Measurements from ENCODE around the gene RFTN1. TPM values are rescaled to one million over a fixed set of nuclear protein-coding genes. Genes with fewer than 3 reads are reported as not detected.

The RFTN1 gene
- total and polyA plus RNA-seq, 11 donors: 17.1 to 40.8 (median 26.4) TPM

- 89 to 92% (median 92%) methylated on average over 1 of the region's 1 CpG for WGBS, 4 donors
- Histone ChIP-seq H3K4me1 (peaks cover 0 to 22% (median 6%) of the 10 kb centered on the region in 12 donors), H3K9me3 (peaks cover 0 to 25% (median 2%) of the 10 kb centered on the region in 12 donors), H3K27ac (no peak overlapping the region), H3K36me3 (peaks cover 0 to 55% (median 16%) of the 10 kb centered on the region in 9 donors), H3K27me3 (no peaks in the 10 kb centered on the region), H3K4me3 (no peak overlapping the region)
- ATAC-seq: peak in 2 of 4 donors; percentile 35 to 71
- no peak for DNase-seq
- intact Hi-C loops (cut with DNase I): no loop called here
- TF ChIP-seq POLR2A (IDR thresholded peaks at IDR 0.05): no peak
- TF ChIP-seq CTCF (IDR thresholded peaks at IDR 0.05): no peak
These were observed 180.5 kb downstream of the RFTN1 start for GRCh38 chr3:16332904-16333426.

- H3K27me3 ChIP-seq: no peaks in the 10 kb centered on the region
- no peak for DNase-seq
- peaks cover 0 to 52% (median 22%) of the 10 kb centered on the region in 9 donors for H3K36me3 ChIP-seq
- 97 to 99% (median 99%) methylated on average over 3 of the region's 3 CpGs for WGBS, 4 donors
- intact Hi-C loops (cut with DNase I): no loop called here
- H3K4me1 ChIP-seq: peaks cover 0 to 16% (median 0%) of the 10 kb centered on the region in 12 donors
- peaks cover 0 to 25% (median 2%) of the 10 kb centered on the region in 12 donors for H3K9me3 ChIP-seq
- no peak overlapping the region for H3K4me3 ChIP-seq
- H3K27ac ChIP-seq: no peak overlapping the region
- TF ChIP-seq CTCF (IDR thresholded peaks at IDR 0.05): no peak
- no peak for TF ChIP-seq POLR2A (IDR thresholded peaks at IDR 0.05)
- ATAC-seq: no peak
These were observed 182.1 kb downstream of the RFTN1 start for GRCh38 chr3:16331319-16331883.

GRCh38 chr3:16330351-16330750 lies 183.1 kb downstream of the RFTN1 start:
- 91 to 96% (median 93%) methylated on average over 4 of the region's 4 CpGs for WGBS, 4 donors
- H3K36me3 ChIP-seq: peaks cover 0 to 54% (median 27%) of the 10 kb centered on the region in 9 donors

GRCh38 chr3:16329826-16330129 lies 183.7 kb downstream of the RFTN1 start:
- Histone ChIP-seq H3K4me3 (no peak overlapping the region), H3K4me1 (peaks cover 0 to 13% (median 0%) of the 10 kb centered on the region in 12 donors), H3K27ac (no peak overlapping the region), H3K36me3 (peaks cover 0 to 54% (median 33%) of the 10 kb centered on the region in 9 donors), H3K27me3 (no peaks in the 10 kb centered on the region), H3K9me3 (peaks cover 0 to 22% (median 2%) of the 10 kb centered on the region in 12 donors)
- intact Hi-C loops (cut with DNase I): no loop called here
- ATAC-seq (no peak), DNase-seq (no peak)
- TF ChIP-seq POLR2A (IDR thresholded peaks at IDR 0.05): no peak
- no peak for TF ChIP-seq CTCF (IDR thresholded peaks at IDR 0.05)
- whole genome bisulfite sequencing, 4 donors: 82 to 89% (median 85%) methylated on average over 9 of the region's 9 CpGs

More at GRCh38 chr3:16330351-16330750, 183.1 kb downstream of the RFTN1 start:
- ATAC-seq (no peak), DNase-seq (no peak)
- H3K27me3 ChIP-seq: no peaks in the 10 kb centered on the region
- TF ChIP-seq CTCF (IDR thresholded peaks at IDR 0.05): no peak
- no peak for TF ChIP-seq POLR2A (IDR thresholded peaks at IDR 0.05)
- H3K9me3 ChIP-seq: peaks cover 0 to 25% (median 2%) of the 10 kb centered on the region in 12 donors
- H3K4me1 ChIP-seq: peaks cover 0 to 13% (median 0%) of the 10 kb centered on the region in 12 donors
- no peak overlapping the region for H3K27ac ChIP-seq
- intact Hi-C loops (cut with DNase I): no loop called here
- no peak overlapping the region for H3K4me3 ChIP-seq

Measured in heart left ventricle (tissue), 16 donors.